GM23338 (cell line): ENCODE data around the gene SLC45A3. TPM values are rescaled to one million over a fixed set of nuclear protein-coding genes. Genes with fewer than 3 reads are reported as not detected.

Experiments
- ATAC-seq: fragments of 200-7000 bp; cut with Tn5 transposase; 3 replicates; pipeline ENCODE4 v1.9.1; 2020
- DNase-seq: peaks from one replicate; pipeline ENCODE4 v3.0.0-alpha.2; 2015; ENCODE audit warnings: low spot score
- H2AFZ ChIP-seq: fragments of 200-600 bp; sonication (generic); 2 replicates; pipeline ENCODE4 v1.8.0; 2016; ENCODE audit warnings: antibody characterized with exemption, mild to moderate bottlenecking, moderate library complexity
- H3F3A ChIP-seq: fragments of 200-600 bp; sonication (generic); replicated peaks from 2 replicates; pipeline ENCODE4 v1.8.0; 2017; ENCODE audit warnings: antibody characterized with exemption, mixed run types, low read depth
- H3K27ac ChIP-seq: fragments of 200-600 bp; sonication (generic); 2 replicates; pipeline ENCODE4 v1.6.1; 2016; ENCODE audit warnings: low read depth
- H3K27me3 ChIP-seq: fragments of 200-600 bp; sonication (generic); 2 replicates; pipeline ENCODE4 v1.8.0; 2016; ENCODE audit warnings: mild to moderate bottlenecking, mixed run types, moderate library complexity; ENCODE audit not compliant: insufficient read depth
- H3K36me3 ChIP-seq: fragments of 200-600 bp; sonication (generic); 2 replicates; pipeline ENCODE4 v1.8.0; 2016; ENCODE audit warnings: mild to moderate bottlenecking; ENCODE audit not compliant: insufficient read depth
- H3K4me1 ChIP-seq: fragments of 200-600 bp; sonication (generic); 2 replicates; pipeline ENCODE4 v1.8.0; 2016; ENCODE audit warnings: mild to moderate bottlenecking, moderate library complexity; ENCODE audit not compliant: insufficient read depth
- H3K4me2 ChIP-seq: fragments of 200-600 bp; sonication (generic); 2 replicates; pipeline ENCODE4 v1.7.1; 2017; ENCODE audit warnings: mixed run types
- H3K4me3 ChIP-seq: fragments of 200-600 bp; sonication (generic); 2 replicates; pipeline ENCODE4 v1.6.1; 2016; ENCODE audit warnings: mixed run types
- H3K79me2 ChIP-seq: fragments of 200-600 bp; sonication (generic); replicated peaks from 2 replicates; pipeline ENCODE4 v1.8.0; 2017; ENCODE audit warnings: mild to moderate bottlenecking; ENCODE audit not compliant: insufficient read depth
- H3K9me2 ChIP-seq: fragments of 200-600 bp; sonication (generic); 2 replicates; pipeline ENCODE4 v1.8.0; 2017; ENCODE audit not compliant: insufficient read depth
- H4K20me1 ChIP-seq: fragments of 200-600 bp; sonication (generic); replicated peaks from 2 replicates; pipeline ENCODE4 v1.8.0; 2017; ENCODE audit warnings: mild to moderate bottlenecking; ENCODE audit not compliant: insufficient read depth
- H3K27ac Mint-ChIP-seq: 2 replicates; pipeline ENCODE4 v1.8.0; 2020; ENCODE audit warnings: inconsistent platforms, mild to moderate bottlenecking, moderate library complexity, mixed read lengths
- H3K27me3 Mint-ChIP-seq: 3 replicates; pipeline ENCODE4 v1.8.0; 2022; ENCODE audit warnings: low read depth, mild to moderate bottlenecking, moderate library complexity, mixed read lengths, inconsistent platforms; ENCODE audit not compliant: insufficient read depth, poor library complexity
- H3K36me3 Mint-ChIP-seq: 3 replicates; pipeline ENCODE4 v1.8.0; 2021; ENCODE audit warnings: low read depth, mild to moderate bottlenecking, inconsistent platforms, moderate library complexity, mixed read lengths
- H3K4me1 Mint-ChIP-seq: 3 replicates; pipeline ENCODE4 v1.8.0; 2020; ENCODE audit warnings: mild to moderate bottlenecking, inconsistent platforms, mixed read lengths
- H3K4me3 Mint-ChIP-seq: 3 replicates; pipeline ENCODE4 v1.8.0; 2021; ENCODE audit warnings: moderate library complexity, mild to moderate bottlenecking, inconsistent platforms, mixed read lengths
- H3K9me3 Mint-ChIP-seq: 3 replicates; pipeline ENCODE4 v1.8.0; 2020; ENCODE audit warnings: moderate library complexity, mild to moderate bottlenecking, inconsistent platforms, mixed read lengths
- JUNB ChIP-seq: IDR thresholded peaks from one replicate; pipeline ENCODE4 v1.6.1; 2016; ENCODE audit warnings: antibody characterized with exemption; ENCODE audit not compliant: unreplicated experiment
- ZNF114 ChIP-seq: fragments of 250-450 bp; sonication (Bioruptor Pico); IDR thresholded peaks from 2 replicates; pipeline ENCODE4 v1.5.0; 2020; ENCODE audit warnings: mild to moderate bottlenecking, moderate library complexity
- ZNF331 ChIP-seq: fragments of 250-450 bp; sonication (Bioruptor Pico); IDR thresholded peaks from 2 replicates; pipeline ENCODE4 v1.5.0; 2020; ENCODE audit warnings: low read depth, mild to moderate bottlenecking, moderate library complexity
- polyA plus RNA-seq: library from polyadenylated mRNA; unstranded; fragments of >200 nt; fragmentation: Nextera tagmentation; extraction: Ambion mirVana; gene quantifications from 2 replicates; pipeline ENCODE4 v1.2.1, GENCODE V29; 2016
- total RNA-seq: library from RNA; depleted of rRNA; stranded (reverse); fragments of >200 nt; shearing (Covaris generic); gene quantifications from 2 replicates; pipeline ENCODE4 v1.2.3, GENCODE V29; 2014
- TF ChIP-seq, protein P1 (sequence below): IDR thresholded peaks from one replicate; pipeline ENCODE4 v1.6.1; 2018; ENCODE audit warnings: antibody characterized with exemption; ENCODE audit not compliant: unreplicated experiment
- TF ChIP-seq, protein P2 (sequence below): fragments of 250-450 bp; sonication (Bioruptor Pico); IDR thresholded peaks from 2 replicates; pipeline ENCODE4 v1.5.0; 2020; ENCODE audit warnings: mild to moderate bottlenecking, moderate library complexity
- TF ChIP-seq, protein P3 (sequence below), 2 experiments: fragments of 200-600 bp in 1 of 2; sonication (generic) in 1 of 2; conservative IDR thresholded peaks; 2 replicates each; pipeline versions ENCODE4 v1.5.1 to v1.6.1; 2016 to 2017; ENCODE audit warnings: antibody characterized with exemption in 2 of 2, low read depth in 2 of 2, mild to moderate bottlenecking in 2 of 2, moderate library complexity in 1 of 2

The SLC45A3 gene
- total and polyA plus RNA-seq, 2 experiments from 2014 or later, result 4.7 to 16.0 TPM

DNA sequence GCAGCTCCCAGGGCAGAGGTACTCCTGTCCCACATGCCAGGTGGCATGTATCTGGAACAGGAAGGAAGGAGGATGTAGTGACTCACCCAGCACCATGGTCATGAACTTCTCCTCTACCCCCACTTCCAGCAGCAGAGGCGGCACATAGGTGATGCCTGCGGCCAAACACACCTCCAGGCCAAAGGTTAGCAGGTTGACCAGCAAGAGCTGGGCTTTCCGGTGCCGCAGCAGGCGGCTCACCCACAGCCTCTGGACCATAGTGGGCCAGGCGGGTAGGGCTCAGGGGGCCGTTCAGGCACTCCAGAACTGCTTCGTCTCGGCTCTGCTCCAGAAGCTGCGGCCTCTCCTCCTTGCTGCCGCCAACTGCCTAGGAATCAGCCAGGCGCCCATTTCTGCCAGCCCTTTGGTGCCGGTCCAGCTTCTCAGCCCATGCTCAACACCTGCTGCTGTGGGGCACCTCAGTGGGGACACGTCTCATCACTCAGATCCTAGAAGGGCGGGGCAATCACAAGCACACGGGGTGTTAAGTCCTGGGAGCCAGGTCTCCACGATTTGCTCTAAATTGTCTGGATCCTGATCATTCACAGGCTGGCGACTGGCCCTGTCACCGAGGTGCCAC, 15.8 kb downstream of the SLC45A3 start (continued):
- TF ChIP-seq, protein P1, sequence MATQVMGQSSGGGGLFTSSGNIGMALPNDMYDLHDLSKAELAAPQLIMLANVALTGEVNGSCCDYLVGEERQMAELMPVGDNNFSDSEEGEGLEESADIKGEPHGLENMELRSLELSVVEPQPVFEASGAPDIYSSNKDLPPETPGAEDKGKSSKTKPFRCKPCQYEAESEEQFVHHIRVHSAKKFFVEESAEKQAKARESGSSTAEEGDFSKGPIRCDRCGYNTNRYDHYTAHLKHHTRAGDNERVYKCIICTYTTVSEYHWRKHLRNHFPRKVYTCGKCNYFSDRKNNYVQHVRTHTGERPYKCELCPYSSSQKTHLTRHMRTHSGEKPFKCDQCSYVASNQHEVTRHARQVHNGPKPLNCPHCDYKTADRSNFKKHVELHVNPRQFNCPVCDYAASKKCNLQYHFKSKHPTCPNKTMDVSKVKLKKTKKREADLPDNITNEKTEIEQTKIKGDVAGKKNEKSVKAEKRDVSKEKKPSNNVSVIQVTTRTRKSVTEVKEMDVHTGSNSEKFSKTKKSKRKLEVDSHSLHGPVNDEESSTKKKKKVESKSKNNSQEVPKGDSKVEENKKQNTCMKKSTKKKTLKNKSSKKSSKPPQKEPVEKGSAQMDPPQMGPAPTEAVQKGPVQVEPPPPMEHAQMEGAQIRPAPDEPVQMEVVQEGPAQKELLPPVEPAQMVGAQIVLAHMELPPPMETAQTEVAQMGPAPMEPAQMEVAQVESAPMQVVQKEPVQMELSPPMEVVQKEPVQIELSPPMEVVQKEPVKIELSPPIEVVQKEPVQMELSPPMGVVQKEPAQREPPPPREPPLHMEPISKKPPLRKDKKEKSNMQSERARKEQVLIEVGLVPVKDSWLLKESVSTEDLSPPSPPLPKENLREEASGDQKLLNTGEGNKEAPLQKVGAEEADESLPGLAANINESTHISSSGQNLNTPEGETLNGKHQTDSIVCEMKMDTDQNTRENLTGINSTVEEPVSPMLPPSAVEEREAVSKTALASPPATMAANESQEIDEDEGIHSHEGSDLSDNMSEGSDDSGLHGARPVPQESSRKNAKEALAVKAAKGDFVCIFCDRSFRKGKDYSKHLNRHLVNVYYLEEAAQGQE, result no peak
- TF ChIP-seq, protein P2, sequence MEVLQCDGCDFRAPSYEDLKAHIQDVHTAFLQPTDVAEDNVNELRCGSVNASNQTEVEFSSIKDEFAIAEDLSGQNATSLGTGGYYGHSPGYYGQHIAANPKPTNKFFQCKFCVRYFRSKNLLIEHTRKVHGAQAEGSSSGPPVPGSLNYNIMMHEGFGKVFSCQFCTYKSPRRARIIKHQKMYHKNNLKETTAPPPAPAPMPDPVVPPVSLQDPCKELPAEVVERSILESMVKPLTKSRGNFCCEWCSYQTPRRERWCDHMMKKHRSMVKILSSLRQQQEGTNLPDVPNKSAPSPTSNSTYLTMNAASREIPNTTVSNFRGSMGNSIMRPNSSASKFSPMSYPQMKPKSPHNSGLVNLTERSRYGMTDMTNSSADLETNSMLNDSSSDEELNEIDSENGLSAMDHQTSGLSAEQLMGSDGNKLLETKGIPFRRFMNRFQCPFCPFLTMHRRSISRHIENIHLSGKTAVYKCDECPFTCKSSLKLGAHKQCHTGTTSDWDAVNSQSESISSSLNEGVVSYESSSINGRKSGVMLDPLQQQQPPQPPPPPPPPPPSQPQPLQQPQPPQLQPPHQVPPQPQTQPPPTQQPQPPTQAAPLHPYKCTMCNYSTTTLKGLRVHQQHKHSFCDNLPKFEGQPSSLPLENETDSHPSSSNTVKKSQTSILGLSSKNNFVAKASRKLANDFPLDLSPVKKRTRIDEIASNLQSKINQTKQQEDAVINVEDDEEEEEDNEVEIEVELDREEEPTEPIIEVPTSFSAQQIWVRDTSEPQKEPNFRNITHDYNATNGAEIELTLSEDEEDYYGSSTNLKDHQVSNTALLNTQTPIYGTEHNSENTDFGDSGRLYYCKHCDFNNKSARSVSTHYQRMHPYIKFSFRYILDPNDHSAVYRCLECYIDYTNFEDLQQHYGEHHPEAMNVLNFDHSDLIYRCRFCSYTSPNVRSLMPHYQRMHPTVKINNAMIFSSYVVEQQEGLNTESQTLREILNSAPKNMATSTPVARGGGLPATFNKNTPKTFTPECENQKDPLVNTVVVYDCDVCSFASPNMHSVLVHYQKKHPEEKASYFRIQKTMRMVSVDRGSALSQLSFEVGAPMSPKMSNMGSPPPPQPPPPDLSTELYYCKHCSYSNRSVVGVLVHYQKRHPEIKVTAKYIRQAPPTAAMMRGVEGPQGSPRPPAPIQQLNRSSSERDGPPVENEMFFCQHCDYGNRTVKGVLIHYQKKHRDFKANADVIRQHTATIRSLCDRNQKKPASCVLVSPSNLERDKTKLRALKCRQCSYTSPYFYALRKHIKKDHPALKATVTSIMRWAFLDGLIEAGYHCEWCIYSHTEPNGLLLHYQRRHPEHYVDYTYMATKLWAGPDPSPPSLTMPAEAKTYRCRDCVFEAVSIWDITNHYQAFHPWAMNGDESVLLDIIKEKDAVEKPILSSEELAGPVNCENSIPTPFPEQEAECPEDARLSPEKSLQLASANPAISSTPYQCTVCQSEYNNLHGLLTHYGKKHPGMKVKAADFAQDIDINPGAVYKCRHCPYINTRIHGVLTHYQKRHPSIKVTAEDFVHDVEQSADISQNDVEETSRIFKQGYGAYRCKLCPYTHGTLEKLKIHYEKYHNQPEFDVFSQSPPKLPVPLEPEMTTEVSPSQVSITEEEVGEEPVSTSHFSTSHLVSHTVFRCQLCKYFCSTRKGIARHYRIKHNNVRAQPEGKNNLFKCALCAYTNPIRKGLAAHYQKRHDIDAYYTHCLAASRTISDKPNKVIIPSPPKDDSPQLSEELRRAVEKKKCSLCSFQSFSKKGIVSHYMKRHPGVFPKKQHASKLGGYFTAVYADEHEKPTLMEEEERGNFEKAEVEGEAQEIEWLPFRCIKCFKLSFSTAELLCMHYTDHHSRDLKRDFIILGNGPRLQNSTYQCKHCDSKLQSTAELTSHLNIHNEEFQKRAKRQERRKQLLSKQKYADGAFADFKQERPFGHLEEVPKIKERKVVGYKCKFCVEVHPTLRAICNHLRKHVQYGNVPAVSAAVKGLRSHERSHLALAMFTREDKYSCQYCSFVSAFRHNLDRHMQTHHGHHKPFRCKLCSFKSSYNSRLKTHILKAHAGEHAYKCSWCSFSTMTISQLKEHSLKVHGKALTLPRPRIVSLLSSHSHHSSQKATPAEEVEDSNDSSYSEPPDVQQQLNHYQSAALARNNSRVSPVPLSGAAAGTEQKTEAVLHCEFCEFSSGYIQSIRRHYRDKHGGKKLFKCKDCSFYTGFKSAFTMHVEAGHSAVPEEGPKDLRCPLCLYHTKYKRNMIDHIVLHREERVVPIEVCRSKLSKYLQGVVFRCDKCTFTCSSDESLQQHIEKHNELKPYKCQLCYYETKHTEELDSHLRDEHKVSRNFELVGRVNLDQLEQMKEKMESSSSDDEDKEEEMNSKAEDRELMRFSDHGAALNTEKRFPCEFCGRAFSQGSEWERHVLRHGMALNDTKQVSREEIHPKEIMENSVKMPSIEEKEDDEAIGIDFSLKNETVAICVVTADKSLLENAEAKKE (CRISPR knock-in tag), result no peak

DNA sequence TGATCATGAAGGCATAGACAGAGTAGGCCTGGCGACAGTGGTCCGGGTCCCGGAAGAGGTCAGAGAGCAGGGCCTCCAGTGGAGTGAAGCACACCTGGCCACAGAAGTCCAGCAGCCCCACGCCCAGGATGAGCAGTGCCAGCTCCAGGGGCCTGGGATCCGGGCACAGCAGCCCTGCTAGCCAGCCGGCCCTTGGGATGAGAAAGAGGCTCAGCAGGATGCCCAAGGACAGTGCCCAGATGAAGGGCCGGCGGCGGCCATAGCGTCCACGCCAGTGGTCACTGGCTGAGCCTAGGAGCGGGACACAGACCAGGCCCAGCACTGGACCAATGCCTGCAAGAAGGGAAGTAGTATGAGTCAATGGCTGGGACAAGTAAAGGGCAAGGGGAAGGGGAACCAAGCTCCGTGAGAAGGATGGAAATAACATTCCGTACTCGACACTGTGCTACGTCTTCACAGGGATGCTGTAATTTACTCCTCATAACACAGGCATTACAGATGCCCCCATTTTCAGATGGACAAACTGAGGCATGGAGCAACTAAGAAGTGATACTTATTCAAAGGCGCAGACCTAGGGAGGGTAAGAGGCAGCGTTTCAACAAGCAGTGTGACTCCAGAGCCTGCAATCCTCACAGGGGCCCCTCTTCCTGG, 16.9 kb downstream of the SLC45A3 start:
- Histone ChIP-seq H3K4me3 (no peak overlapping the region), H3K36me3 (no peaks in the 10 kb centered on the region), H4K20me1 (no peaks in the 10 kb centered on the region; the same call in none of the 2 replicates), H3K27me3 (no peaks in the 10 kb centered on the region), H3K4me2 (no peak overlapping the region), H3F3A (0 out of 2 replicates have a peak, but pooled peaks cover 5% of the 10 kb centered on the region), H3K9me2 (no peaks in the 10 kb centered on the region), H3K79me2 (peaks cover 13% of the 10 kb centered on the region), H3K4me1 (peaks cover 8% of the 10 kb centered on the region; the same call in 1 of the 2 replicates), H3K27ac (no peak overlapping the region), H2AFZ (no peak overlapping the region)
- no peak for ATAC-seq
- peaks cover 6% of the 10 kb centered on the region; the same call in 2 of the 3 replicates for H3K36me3 Mint-ChIP-seq
- H3K4me1 Mint-ChIP-seq, result peaks cover 55% of the 10 kb centered on the region
- peaks cover 17% of the 10 kb centered on the region for H3K27me3 Mint-ChIP-seq
- H3K9me3 Mint-ChIP-seq, result no peaks in the 10 kb centered on the region
- no peak overlapping the region for H3K4me3 Mint-ChIP-seq
- no peak for DNase-seq
- no peak overlapping the region for H3K27ac Mint-ChIP-seq
- TF ChIP-seq, protein P1, result no peak
- TF ChIP-seq, protein P3, sequence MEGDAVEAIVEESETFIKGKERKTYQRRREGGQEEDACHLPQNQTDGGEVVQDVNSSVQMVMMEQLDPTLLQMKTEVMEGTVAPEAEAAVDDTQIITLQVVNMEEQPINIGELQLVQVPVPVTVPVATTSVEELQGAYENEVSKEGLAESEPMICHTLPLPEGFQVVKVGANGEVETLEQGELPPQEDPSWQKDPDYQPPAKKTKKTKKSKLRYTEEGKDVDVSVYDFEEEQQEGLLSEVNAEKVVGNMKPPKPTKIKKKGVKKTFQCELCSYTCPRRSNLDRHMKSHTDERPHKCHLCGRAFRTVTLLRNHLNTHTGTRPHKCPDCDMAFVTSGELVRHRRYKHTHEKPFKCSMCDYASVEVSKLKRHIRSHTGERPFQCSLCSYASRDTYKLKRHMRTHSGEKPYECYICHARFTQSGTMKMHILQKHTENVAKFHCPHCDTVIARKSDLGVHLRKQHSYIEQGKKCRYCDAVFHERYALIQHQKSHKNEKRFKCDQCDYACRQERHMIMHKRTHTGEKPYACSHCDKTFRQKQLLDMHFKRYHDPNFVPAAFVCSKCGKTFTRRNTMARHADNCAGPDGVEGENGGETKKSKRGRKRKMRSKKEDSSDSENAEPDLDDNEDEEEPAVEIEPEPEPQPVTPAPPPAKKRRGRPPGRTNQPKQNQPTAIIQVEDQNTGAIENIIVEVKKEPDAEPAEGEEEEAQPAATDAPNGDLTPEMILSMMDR (conservative IDR thresholded peaks at IDR 0.05; ENCODE audit: low read depth in 2 of 2), result no peak
- TF ChIP-seq ZNF114 (no peak), JUNB (no peak), ZNF331 (CRISPR knock-in tag) (no peak)
